A673 (cell line): ENCODE results near the gene PTS.

Experiments used
- CTCF ChIP-seq: fragments of 300-800, 200-600 bp; sonication (generic); conservative IDR thresholded peaks from 2 replicates; pipeline ENCODE4 v1.5.1; 2017; ENCODE audit warnings: low read depth, mild to moderate bottlenecking, antibody characterized with exemption, low read length, moderate library complexity, mixed read lengths
- EZH2 ChIP-seq: fragments of 200-600 bp; sonication (generic); IDR thresholded peaks from 2 replicates; pipeline ENCODE4 v1.6.1; 2017; ENCODE audit warnings: borderline replicate concordance, low read depth, mild to moderate bottlenecking, mixed read lengths, antibody characterized with exemption, low read length; ENCODE audit not compliant: poor library complexity, severe bottlenecking

- TF ChIP-seq EZH2: no peak
- TF ChIP-seq CTCF: no peak
These were observed 5.7 kb downstream of the PTS start for GRCh38 chr11:112231952-112232351.
